ENCODE measurements around the gene SLC48A1. TPM values are rescaled to one million over a fixed set of nuclear protein-coding genes. Genes with fewer than 3 reads are reported as not detected.
A peak's percentile ranks its signal among the peaks of the same experiment; 100 is the strongest.

Gene SLC48A1
- total and polyA plus RNA-seq, 2 donors (not counting 3 experiments of a cell fraction or from before 2014, with no cell fraction given) = 17.3 to 20.3 TPM

DNA sequence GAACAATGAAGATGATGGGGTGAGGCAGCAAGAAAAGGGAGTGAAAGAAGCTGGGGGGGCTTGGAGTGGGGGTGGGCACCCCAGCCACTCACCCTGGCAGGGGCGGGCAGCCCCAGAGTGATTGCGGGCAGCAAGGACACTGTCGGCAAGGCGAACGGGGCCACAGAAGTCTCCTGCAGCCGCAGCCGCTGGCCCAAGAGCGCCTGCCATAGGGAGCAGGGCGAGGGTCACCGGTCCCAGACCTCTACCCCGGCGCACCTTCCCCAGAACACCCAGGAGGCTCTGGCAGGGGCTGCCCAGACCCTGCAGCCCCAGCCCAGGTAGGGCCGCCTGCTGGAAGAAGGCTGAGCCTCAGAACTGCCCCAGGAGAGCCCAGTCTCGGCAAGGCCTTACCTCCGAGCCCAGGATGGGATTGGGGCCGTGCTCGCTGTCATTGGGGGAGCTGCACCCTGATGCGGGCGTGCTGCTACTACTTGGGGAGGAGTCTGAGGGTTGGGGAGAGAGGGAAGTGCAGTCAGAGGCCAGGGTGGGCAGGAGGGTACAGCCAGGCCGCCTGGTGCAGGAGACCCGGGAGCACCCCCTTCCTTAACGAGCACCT is 22.9 kb downstream of the SLC48A1 start:
- Histone ChIP-seq H3K9ac (replicated peaks; ENCODE audit: extremely low read depth, insufficient read depth, low read length) (no peak overlapping the region), H2AFZ (ENCODE audit: low read depth, low read length) (no peak overlapping the region), H3K79me2 (ENCODE audit: control insufficient read depth, insufficient read depth, low read length) (peaks cover 36% of the 10 kb centered on the region), H4K20me1 (replicated peaks; ENCODE audit: control insufficient read depth, extremely low read depth, insufficient read depth, low read length) (no peaks in the 10 kb centered on the region), H3K27me3 (ENCODE audit: control insufficient read depth in 2 of 2, insufficient read depth in 2 of 2, low read length in 2 of 2) (no peaks in the 10 kb centered on the region), H3K4me2 (ENCODE audit: insufficient read depth, low read length) (no peak overlapping the region), H3K4me3 (replicated peaks in 1 of 3; ENCODE audit: insufficient read depth in 1 of 3, low read depth in 1 of 3, low read length in 3 of 3) (no peak overlapping the region), H3K36me3 (ENCODE audit: control insufficient read depth in 2 of 2, extremely low read depth in 1 of 2, insufficient read depth in 2 of 2, low read length in 2 of 2) (peaks cover 29 to 76% of the 10 kb centered on the region in 2 experiments), H3K4me1 (ENCODE audit: control insufficient read depth, extremely low read depth, insufficient read depth, low read length) (peaks cover 8% of the 10 kb centered on the region), H3K9me1 (replicated peaks; ENCODE audit: control insufficient read depth, extremely low read depth, insufficient read depth, low read length) (no peaks in the 10 kb centered on the region), H3K9me3 (replicated peaks; ENCODE audit: control insufficient read depth, insufficient read depth, low read length) (no peaks in the 10 kb centered on the region), H3K27ac (ENCODE audit: insufficient read depth, low read depth, low read length) (no peak overlapping the region)
- no peak for FAIRE-seq
- CTCF ChIA-PET = interaction anchor here (15.8 kb wide), 1 partner anchor 39 kb away, joined by 427 read pairs; no protein-coding TSS in a partner anchor
- dilution Hi-C loops (cut with MboI; ENCODE audit: extremely low pct_ligation_motif_present, low sequenced_read_pairs) = no loop called here
- POLR2A ChIA-PET = no interaction called here
- BruUV-seq (replicated peaks) = no TSS peak
- intact Hi-C loops (cut with micrococcal nuclease) = no loop called here
- TF ChIP-seq GATA2 (IDR thresholded peaks at IDR 0.05; ENCODE audit: insufficient read depth, insufficient read length, low read depth, low read length) = no peak
- no peak for TF ChIP-seq POLR2A (IDR thresholded peaks at IDR 0.05; ENCODE audit: low read depth, low read length)
- TF ChIP-seq, protein P1, sequence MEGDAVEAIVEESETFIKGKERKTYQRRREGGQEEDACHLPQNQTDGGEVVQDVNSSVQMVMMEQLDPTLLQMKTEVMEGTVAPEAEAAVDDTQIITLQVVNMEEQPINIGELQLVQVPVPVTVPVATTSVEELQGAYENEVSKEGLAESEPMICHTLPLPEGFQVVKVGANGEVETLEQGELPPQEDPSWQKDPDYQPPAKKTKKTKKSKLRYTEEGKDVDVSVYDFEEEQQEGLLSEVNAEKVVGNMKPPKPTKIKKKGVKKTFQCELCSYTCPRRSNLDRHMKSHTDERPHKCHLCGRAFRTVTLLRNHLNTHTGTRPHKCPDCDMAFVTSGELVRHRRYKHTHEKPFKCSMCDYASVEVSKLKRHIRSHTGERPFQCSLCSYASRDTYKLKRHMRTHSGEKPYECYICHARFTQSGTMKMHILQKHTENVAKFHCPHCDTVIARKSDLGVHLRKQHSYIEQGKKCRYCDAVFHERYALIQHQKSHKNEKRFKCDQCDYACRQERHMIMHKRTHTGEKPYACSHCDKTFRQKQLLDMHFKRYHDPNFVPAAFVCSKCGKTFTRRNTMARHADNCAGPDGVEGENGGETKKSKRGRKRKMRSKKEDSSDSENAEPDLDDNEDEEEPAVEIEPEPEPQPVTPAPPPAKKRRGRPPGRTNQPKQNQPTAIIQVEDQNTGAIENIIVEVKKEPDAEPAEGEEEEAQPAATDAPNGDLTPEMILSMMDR (IDR thresholded peaks at IDR 0.05; ENCODE audit: extremely low read depth in 1 of 2, insufficient read depth in 1 of 2, low read depth in 1 of 2, low read length in 2 of 2) = no peak
- DNase-seq (ENCODE audit: low read depth, low spot score) = no peak

GRCh38 chr12:47797441-47797840 is 24.4 kb downstream of the SLC48A1 start:
- peaks cover 23% of the 10 kb centered on the region for H3K4me1 ChIP-seq (ENCODE audit: control insufficient read depth, extremely low read depth, insufficient read depth, low read length)
- no peaks in the 10 kb centered on the region for H4K20me1 ChIP-seq (replicated peaks; ENCODE audit: control insufficient read depth, extremely low read depth, insufficient read depth, low read length)
- H3K27ac ChIP-seq (ENCODE audit: insufficient read depth, low read depth, low read length) = no peak overlapping the region
- H3K9me3 ChIP-seq (replicated peaks; ENCODE audit: control insufficient read depth, insufficient read depth, low read length) = no peaks in the 10 kb centered on the region
- peaks cover 51% of the 10 kb centered on the region for H3K79me2 ChIP-seq (ENCODE audit: control insufficient read depth, insufficient read depth, low read length)
- dilution Hi-C loops (cut with MboI; ENCODE audit: extremely low pct_ligation_motif_present, low sequenced_read_pairs) = no loop called here
- no peak overlapping the region for H3K4me2 ChIP-seq (ENCODE audit: insufficient read depth, low read length)
- H3K27me3 ChIP-seq (ENCODE audit: control insufficient read depth in 2 of 2, insufficient read depth in 2 of 2, low read length in 2 of 2) = no peaks in the 10 kb centered on the region
- no peak overlapping the region for H2AFZ ChIP-seq (ENCODE audit: low read depth, low read length)
- no peaks in the 10 kb centered on the region for H3K9me1 ChIP-seq (replicated peaks; ENCODE audit: control insufficient read depth, extremely low read depth, insufficient read depth, low read length)
- no peak for DNase-seq (ENCODE audit: low read depth, low spot score)
- intact Hi-C loops (cut with micrococcal nuclease) = loop anchor here (1.0 kb wide), 1 partner anchor 40 kb away; no protein-coding TSS in a partner anchor
- TF ChIP-seq, protein P1 (IDR thresholded peaks at IDR 0.05; ENCODE audit: extremely low read depth in 1 of 2, insufficient read depth in 1 of 2, low read depth in 1 of 2, low read length in 2 of 2) = peak; percentile 6 to 45
- TF ChIP-seq POLR2A (IDR thresholded peaks at IDR 0.05; ENCODE audit: low read depth, low read length) = no peak
- ChIA-PET POLR2A (interaction anchor here (0.7 to 2.0 kb wide), 2 partner anchors 15 to 41 kb away, joined by 3 to 6 read pairs; no protein-coding TSS in a partner anchor), CTCF (interaction anchor here (1.3 to 15.8 kb wide), 2 partner anchors 11 to 38 kb away, joined by 4 to 427 read pairs; no protein-coding TSS in a partner anchor)
- peaks cover 25 to 66% of the 10 kb centered on the region in 2 experiments for H3K36me3 ChIP-seq (ENCODE audit: control insufficient read depth in 2 of 2, extremely low read depth in 1 of 2, insufficient read depth in 2 of 2, low read length in 2 of 2)
- H3K9ac ChIP-seq (replicated peaks; ENCODE audit: extremely low read depth, insufficient read depth, low read length) = no peak overlapping the region
- BruUV-seq (replicated peaks) = no TSS peak
- no peak overlapping the region for H3K4me3 ChIP-seq (replicated peaks in 1 of 3; ENCODE audit: insufficient read depth in 1 of 3, low read depth in 1 of 3, low read length in 3 of 3)
- peak; percentile 38 for FAIRE-seq

Data from endothelial cell of umbilical vein (primary cell).